ENCODE data around the gene SPRN. TPM values are rescaled to one million over a fixed set of nuclear protein-coding genes. Genes with fewer than 3 reads are reported as not detected.
"Not testable (repeated sequence)": the region's sequence is repeated elsewhere in the genome, so short reads cannot be mapped to it uniquely, and the experiment has no call there.

SPRN gene
- total RNA-seq, 1 donor from 2014 or later: 0.82 TPM

GRCh38 chr10:133384071-133384470 lies 40.4 kb downstream of the SPRN start:
- no peak for DNase-seq

DNA sequence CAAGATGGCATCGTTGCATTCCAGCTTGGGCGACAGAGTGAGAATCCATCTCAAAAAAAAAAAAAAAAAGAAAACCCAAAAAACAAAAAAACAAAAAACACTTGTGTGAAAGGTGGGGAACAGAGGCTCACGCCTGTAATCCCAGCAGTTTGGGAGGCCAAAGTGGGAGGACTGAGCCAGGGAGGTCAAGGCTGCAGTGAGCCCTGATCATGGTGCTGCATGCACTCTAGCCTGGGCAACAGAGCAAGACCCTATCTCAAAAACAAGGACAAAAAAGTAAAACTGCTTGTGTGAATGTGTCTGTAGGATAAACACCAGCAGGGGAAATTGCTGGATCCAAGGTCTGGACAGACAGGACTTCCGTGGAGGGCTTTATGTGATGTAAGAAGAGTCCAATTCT lies 40.9 kb downstream of the SPRN start:
- no peak for DNase-seq

- no peak for DNase-seq
Observed at GRCh38 chr10:133381036-133381435, 43.4 kb downstream of the SPRN start.

DNA sequence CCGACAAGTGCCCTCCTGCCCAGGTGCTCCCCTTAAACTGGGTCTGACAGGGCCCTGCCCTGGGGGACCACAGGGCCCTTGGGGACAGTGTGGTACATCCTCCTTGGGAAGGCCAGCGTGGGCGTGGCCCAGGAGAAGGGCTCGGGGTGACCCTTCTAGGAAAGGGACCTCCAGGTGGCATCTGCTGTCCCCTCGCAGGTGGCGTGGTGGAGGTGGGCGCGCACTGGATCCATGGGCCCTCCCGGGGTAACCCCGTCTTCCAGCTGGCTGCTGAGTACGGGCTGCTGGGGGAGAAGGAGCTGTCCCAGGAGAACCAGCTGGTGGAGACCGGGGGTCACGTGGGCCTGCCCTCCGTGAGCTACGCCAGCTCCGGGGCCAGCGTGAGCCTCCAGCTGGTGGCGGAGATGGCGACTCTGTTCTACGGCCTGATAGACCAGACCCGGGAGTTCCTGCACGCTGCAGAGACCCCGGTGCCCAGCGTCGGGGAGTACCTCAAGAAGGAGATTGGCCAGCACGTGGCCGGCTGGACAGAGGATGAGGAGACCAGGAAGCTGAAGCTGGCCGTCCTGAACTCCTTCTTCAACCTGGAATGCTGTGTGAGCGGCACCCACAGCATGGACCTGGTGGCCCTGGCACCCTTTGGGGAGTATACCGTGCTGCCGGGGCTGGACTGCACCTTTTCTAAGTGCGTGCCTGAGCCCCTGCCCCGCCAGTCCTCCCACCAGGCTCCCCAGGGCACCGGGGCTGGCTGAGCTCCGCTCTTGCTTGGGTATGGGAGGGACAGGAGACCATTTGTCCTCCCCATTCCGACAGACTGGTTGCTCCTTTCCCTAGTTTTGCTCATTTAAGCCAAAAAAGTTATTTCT lies 44.4 kb downstream of the SPRN start:
- no peak for DNase-seq

GRCh38 chr10:133379152-133379800 lies 45.1 kb downstream of the SPRN start, which contains the start of gene PAOX:
Gene PAOX (plus strand): TSS chr10:133379262. CDS start chr10:133379317, 55 bp downstream.
- peak; percentile 73 for DNase-seq

DNA sequence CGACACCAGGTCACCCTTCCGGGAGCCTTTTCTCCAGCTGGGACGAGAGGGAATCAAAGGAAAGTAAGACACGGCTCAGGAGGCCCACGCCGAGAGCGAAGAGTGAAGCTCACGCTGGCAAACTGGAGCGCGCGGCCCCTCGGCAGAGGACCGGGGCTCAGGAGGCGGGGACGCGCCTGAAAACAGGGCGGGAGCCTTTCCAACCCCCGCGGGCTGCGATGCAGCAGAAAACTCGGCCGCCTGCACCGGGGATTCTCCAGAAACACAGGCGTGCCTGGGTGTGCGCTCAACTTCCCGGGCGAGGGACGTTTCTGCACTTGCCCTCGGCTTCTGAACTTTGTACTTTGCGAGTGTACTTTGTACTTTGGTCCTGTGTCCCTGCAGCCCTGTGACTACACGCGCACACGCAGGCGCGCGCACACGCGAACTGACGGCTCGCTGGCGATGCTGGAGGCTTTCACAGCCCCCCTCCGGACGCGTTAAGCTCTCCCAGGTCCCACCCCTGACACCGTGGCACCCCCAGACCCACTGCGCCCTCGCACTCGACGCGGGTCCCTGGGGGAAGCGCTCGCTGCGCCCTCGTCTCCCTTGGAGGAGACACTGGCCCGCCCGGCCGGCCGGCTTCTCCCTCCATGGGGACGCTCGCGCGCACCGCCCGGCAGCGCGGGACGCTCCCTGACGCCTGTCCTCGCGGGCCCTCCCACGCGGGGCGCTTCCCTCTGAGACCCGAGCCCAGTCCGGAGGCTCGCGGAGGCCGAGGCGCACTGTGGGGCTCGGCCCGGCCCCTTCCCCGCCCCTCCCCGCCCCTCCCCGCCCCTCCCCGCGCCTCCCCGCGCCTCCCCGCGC lies 46.0 kb downstream of the SPRN start:
- DNase-seq: peak; percentile 73

DNA sequence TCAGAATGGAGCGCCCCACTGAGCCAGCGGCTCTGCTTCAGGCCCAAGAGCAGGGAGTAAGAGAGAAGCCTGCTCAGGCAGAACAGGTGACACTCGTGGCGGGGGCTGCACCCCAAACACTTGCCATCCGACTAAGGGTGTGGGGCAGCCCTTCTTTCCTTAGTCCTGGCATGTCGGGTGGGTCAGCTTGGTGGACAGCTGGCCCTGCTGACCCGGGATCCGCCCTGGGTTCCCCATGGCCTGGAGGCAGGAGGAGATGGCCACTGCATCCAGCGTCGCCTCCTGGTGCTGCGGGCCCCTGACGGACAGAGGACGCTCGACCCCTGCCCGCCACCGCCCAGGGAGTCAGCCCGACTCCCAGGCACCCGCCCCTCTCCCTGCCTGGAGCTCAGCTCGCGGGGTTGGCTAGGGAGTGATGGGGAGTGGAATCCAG lies 46.6 kb downstream of the SPRN start:
- DNase-seq: no peak

DNA sequence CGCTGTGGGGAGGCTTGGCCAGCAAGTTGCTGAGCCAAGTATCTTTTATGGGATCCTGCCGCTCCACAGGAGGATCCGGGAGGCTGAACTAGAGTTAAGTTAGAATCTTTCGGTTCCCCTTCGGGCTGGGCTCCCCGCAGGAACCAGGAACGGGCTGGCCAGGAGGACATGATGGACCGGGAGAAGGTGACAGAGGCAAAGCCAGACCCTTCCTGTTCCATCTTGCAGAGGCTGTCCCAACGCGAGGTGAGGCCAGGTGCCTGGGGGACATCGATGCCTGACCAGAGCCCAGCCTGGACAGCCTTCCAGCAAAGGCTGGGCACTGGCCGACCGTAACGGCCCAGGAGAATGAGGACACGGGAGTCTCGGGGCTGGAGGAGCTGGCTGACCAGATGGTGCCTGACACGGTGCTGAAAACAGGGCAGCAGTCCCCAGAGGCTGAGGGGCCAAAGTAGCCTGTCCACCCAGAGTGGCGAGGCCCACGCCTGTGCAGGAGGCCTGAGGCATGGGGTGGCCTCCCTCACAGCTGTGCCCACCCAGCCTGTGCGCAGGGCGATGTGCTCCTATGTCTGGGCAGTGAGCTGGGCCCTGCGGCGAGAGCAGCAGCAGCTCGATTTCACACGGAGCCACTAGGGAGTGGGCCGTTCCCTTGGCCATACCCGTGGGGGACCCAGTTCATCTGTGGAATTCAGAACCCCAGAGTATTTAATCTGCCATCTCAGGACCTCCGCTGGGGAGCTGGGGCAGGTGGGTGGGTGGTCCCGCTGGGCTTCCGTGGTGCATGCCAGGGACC lies 47.2 kb downstream of the SPRN start:
- DNase-seq: no peak

DNA sequence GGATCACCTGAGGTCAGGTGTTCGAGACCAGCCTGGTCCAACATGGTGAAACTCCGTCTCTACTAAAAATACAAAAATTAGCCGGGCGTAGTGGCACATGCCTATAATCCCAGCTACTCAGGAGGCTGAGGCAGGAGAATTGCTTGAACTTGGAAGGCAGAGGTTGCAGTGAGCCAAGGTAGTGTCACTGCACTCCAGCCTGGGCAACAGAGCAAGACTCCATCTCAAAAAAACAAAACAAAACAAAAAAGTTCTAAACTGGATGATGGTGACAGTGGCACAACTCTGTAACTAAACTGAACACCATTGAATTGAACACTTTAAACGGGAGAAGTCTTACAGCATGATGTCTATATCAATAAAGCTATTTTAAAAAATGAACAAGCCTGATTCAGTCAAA lies 48.2 kb downstream of the SPRN start:
- DNase-seq: not testable (repeated sequence)

- DNase-seq: peak; percentile 44
Observed at GRCh38 chr10:133375357-133376115, 48.9 kb downstream of the SPRN start.

DNA sequence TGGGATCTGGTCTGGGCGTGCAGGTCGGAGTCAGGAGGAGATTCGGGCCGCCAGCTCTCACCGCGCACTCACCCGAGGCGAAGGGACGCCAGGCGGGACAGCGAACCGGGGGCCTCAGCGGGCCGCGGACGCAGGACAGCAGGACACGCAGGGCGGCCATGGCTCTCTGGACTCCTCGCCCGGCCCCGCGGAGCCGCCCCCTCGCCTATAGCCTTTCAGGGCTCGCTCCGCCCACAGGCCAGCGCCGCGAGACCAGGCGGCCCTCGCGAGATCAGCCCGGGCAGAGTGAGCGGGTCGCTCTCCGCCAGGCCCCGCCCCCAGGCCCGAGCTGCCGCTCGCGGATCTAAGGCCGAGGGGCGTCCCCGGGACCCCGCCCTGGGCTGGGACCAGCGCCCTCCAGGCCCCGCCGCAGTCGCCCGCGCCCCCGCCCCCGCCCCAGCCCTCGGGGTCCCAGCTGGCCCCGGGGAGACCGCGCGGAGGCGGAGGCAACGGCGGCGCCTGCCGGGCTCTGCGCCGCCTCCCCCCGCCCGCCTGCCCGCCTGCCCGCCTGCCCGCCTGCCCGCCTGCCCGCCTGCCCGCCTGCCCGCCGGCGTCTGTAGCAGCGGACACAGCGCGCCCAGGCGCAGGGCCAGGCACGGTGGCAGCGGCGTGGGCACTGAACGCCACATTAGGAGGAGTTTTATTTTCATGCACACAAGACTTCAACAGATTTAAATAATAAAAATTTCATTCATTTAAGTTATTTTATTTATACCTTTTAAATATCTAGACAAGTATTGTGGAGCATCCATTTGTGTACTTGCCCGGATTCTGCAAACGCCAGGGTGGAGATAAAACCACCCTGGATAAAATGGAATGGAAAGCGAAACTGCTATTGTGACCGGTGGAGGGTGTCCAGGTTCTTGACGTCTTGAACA lies 51.0 kb downstream of the SPRN start, which contains the start of gene ECHS1:
Gene ECHS1, minus strand, starts transcription at position 181 of the 917 bp plus-strand sequence. Its CDS starts 21 bp downstream, at position 160.
- peak; percentile 98 for DNase-seq

- DNase-seq: no peak
Observed at GRCh38 chr10:133372507-133372906, 51.9 kb downstream of the SPRN start.

Small RNA genes lying within 50 kb of the gene (small RNA-seq; reads per million reads assigned to genes)
- gene AL360181.4 (ENCODE audit: low replicate concordance) (not detected), gene MIR3944 (ENCODE audit: low replicate concordance) (not detected)

Other genes starting within 250 kb of the SPRN start
- not detected for gene UTF1, start 194.4 kb downstream of the SPRN start, total RNA-seq
- gene VENTX, start 186.8 kb downstream of the SPRN start, total RNA-seq: not detected
- 6.7 TPM for gene ADAM8, start 147.8 kb downstream of the SPRN start, total RNA-seq
- 47.7 TPM for gene TUBGCP2, start 115.8 kb downstream of the SPRN start, total RNA-seq
- gene ZNF511, start 115.7 kb downstream of the SPRN start, total RNA-seq: 27.6 TPM
- gene CALY, start 87.7 kb downstream of the SPRN start, total RNA-seq: not detected
- not detected for gene PRAP1, start 77.3 kb downstream of the SPRN start, total RNA-seq
- gene FUOM, start 66.6 kb downstream of the SPRN start, total RNA-seq: 8.4 TPM
- gene ECHS1, start 51.3 kb downstream of the SPRN start, total RNA-seq: 74.7 TPM
- 8.0 TPM for gene PAOX, start 45.4 kb downstream of the SPRN start, total RNA-seq
- 23.4 TPM for gene MTG1, start 30.5 kb downstream of the SPRN start, total RNA-seq
- 3.1 TPM for gene SCART1, start 29.3 kb upstream of the SPRN start, total RNA-seq
- 0.31 TPM for gene CYP2E1, start 102.7 kb upstream of the SPRN start, total RNA-seq
- gene SYCE1, start 141.0 kb upstream of the SPRN start, total RNA-seq: not detected
- gene FRG2B, start 202.2 kb upstream of the SPRN start, total RNA-seq: not detected